ENCODE data around the gene MAP1B. TPM values are rescaled to one million over a fixed set of nuclear protein-coding genes. Genes with fewer than 3 reads are reported as not detected.

Gene MAP1B
- total RNA-seq (2012; rRNA removed) = 183 and 212 TPM in 2 replicates
- 38.8 and 41.1 TPM in 2 replicates for polyA plus RNA-seq (2012; rRNA removed)
- 19.2 and 29.1 TPM in 2 replicates for polyA plus RNA-seq (2012; cell fraction: cytosol; rRNA removed)
- 33.2 and 44.8 TPM in 2 replicates for polyA plus RNA-seq (2012; cell fraction: nucleus; rRNA removed; ENCODE audit: low replicate concordance)
- percentile 96 among the genes with signal in this experiment for Bru-seq, nascent RNA
- BruChase-seq, experiment 1, labeled RNA remaining after a 6-hour chase = percentile 98 among the genes with signal in this experiment
- percentile 96 among the genes with signal in this experiment for BruChase-seq, experiment 2, labeled RNA remaining after a 2-hour chase
- long read RNA-seq, partial matches to known transcripts = 343 of 370 reads
- long read RNA-seq, other reads (novel, unspliced or antisense) = 24 of 370 reads

DNA sequence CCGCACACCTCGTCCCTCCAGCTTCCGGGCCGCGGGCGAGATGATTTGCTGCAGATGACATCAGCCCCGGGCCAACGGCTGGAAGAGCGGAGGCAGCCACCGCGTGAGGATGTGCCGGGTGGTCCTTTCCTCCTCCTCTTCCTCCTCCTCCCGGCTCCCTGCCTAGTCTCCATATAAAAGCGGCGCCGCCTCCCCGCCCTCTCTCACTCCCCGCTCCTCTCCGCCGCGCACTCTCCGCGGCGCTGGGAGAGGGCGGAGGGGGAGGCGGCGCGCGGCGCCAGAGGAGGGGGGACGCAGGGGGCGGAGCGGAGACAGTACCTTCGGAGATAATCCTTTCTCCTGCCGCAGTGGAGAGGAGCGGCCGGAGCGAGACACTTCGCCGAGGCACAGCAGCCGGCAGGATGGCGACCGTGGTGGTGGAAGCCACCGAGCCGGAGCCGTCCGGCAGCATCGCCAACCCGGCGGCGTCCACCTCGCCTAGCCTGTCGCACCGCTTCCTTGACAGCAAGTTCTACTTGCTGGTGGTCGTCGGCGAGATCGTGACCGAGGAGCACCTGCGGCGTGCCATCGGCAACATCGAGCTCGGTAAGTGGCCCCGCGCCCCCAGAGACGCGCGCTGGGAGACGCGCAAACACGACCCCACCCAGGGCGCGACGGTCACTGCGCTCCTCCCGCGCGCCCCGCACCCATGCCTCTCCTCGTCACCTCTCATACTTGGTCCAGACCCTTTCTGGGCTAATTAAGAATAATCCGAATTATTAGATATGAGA lies at the start of gene MAP1B:
MAP1B (plus strand) TSS at position 345 of the 770 bp plus-strand sequence; CDS start at position 402, 57 bp downstream.
- Histone ChIP-seq H3K14ac (replicated peaks; ENCODE audit: low read depth, low read length) (peak within 1 kb of the TSS; percentile 96), H3K18ac (ENCODE audit: low read depth, low read length) (peak within 1 kb of the TSS; percentile 87), H3K4me2 (ENCODE audit: low read depth, low read length) (peak within 1 kb of the TSS; percentile 96), H3K27ac (ENCODE audit: insufficient read depth, low read length) (peak within 1 kb of the TSS; percentile 86), H3K4me1 (ENCODE audit: control insufficient read depth, insufficient read depth, low read length) (peaks cover 11% of the 10 kb centered on the region), H3K4me3 (ENCODE audit: insufficient read depth, low read depth, low read length) (peak within 1 kb of the TSS; percentile 97), H4K20me1 (ENCODE audit: insufficient read depth, low read length) (peaks cover 30% of the 10 kb centered on the region; the same call in 1 of the 2 replicates), H3K9me1 (ENCODE audit: insufficient read depth, low read length) (peaks cover 11% of the 10 kb centered on the region), H2BK15ac (ENCODE audit: low read depth, low read length) (peak within 1 kb of the TSS; percentile 54; the same call in 1 of the 3 replicates), H2AFZ (replicated peaks; ENCODE audit: low read length, poor library complexity) (peak within 1 kb of the TSS; percentile 95), H3K79me1 (ENCODE audit: low read depth in 1 of 2, low read length in 2 of 2) (peaks cover 0 to 30% of the 10 kb centered on the region in 2 experiments; a peak in 2 of 4 replicates), H3K4ac (ENCODE audit: low read depth, low read length) (peak within 1 kb of the TSS; percentile 96), H3K56ac (ENCODE audit: extremely low read depth, insufficient read depth, low read length) (peak within 1 kb of the TSS; percentile 81; the same call in 1 of the 2 replicates), H2BK20ac (ENCODE audit: low read depth, low read length) (peak within 1 kb of the TSS; percentile 54), H2BK5ac (ENCODE audit: low read depth, low read length, poor library complexity, severe bottlenecking) (peak within 1 kb of the TSS; percentile 62), H4K5ac (ENCODE audit: low read depth, low read length) (peak within 1 kb of the TSS; percentile 82), H3K23ac (ENCODE audit: low read depth, low read length) (peak within 1 kb of the TSS; percentile 95), H3K36me3 (ENCODE audit: control insufficient read depth, insufficient read depth, low read length) (peaks cover 2% of the 10 kb centered on the region; the same call in 1 of the 2 replicates), H2AK9ac (replicated peaks; ENCODE audit: low read depth, low read length, poor library complexity) (peak within 1 kb of the TSS; percentile 99), H3K9ac (ENCODE audit: low read depth, low read length) (peak within 1 kb of the TSS; percentile 86), H2BK120ac (ENCODE audit: low read depth, low read length) (peak within 1 kb of the TSS; percentile 74), H4K8ac (ENCODE audit: low read depth in 2 of 2, low read length in 2 of 2) (peak within 1 kb of the TSS; percentile 94 to 98), H4K91ac (ENCODE audit: insufficient read depth, low read depth, low read length) (peak within 1 kb of the TSS; percentile 88), H3K27me3 (ENCODE audit: control insufficient read depth, insufficient read depth, low read length) (no peaks in the 10 kb centered on the region), H2AK5ac (ENCODE audit: low read depth, low read length) (peak within 1 kb of the TSS; percentile 92), H3K9me3 (ENCODE audit: control insufficient read depth, insufficient read depth, low read length) (no peaks in the 10 kb centered on the region)
- intact Hi-C loops (cut with micrococcal nuclease) (no loop called here), in situ Hi-C loops (cut with MboI; ENCODE audit: low sequenced_read_pairs) (no loop called here), dilution Hi-C loops (cut with HindIII; ENCODE audit: low sequenced_read_pairs, unreplicated experiment) (no loop called here)
- no TSS peak for BruUV-seq (replicated peaks)
- ATAC-seq (ENCODE audit: low read depth) (peak; percentile 79), DNase-seq (peak; percentile 73)
- ChIA-PET CTCF (interaction anchor here (0.6 kb wide), 1 partner anchor 643 kb away, joined by 4 read pairs; no protein-coding TSS in a partner anchor), POLR2A (ENCODE audit: unreplicated experiment) (interaction anchor here (0.6 kb wide), 1 partner anchor 201 kb away, joined by 5 read pairs; no protein-coding TSS in a partner anchor)
- 0% methylated on average over 34 of the region's 82 CpGs; no CpG with 5 or more reads in 1 of the 2 experiments for WGBS, 2 experiments (ENCODE audit: extremely low coverage in 2 of 2, insufficient read length in 1 of 2)
- TF ChIP-seq, protein P1, sequence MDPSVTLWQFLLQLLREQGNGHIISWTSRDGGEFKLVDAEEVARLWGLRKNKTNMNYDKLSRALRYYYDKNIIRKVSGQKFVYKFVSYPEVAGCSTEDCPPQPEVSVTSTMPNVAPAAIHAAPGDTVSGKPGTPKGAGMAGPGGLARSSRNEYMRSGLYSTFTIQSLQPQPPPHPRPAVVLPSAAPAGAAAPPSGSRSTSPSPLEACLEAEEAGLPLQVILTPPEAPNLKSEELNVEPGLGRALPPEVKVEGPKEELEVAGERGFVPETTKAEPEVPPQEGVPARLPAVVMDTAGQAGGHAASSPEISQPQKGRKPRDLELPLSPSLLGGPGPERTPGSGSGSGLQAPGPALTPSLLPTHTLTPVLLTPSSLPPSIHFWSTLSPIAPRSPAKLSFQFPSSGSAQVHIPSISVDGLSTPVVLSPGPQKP (IDR thresholded peaks at IDR 0.05; ENCODE audit: borderline replicate concordance, low read depth, low read length) = no peak
- no peak for TF ChIP-seq NFE2L2 (IDR thresholded peaks at IDR 0.05; ENCODE audit: low read depth, low read length)
- TF ChIP-seq CHD1 (IDR thresholded peaks at IDR 0.05; ENCODE audit: low read depth, low read length) = no peak
- no peak for TF ChIP-seq RFX5 (IDR thresholded peaks at IDR 0.05; ENCODE audit: low read depth, low read length)
- TF ChIP-seq, protein P2, sequence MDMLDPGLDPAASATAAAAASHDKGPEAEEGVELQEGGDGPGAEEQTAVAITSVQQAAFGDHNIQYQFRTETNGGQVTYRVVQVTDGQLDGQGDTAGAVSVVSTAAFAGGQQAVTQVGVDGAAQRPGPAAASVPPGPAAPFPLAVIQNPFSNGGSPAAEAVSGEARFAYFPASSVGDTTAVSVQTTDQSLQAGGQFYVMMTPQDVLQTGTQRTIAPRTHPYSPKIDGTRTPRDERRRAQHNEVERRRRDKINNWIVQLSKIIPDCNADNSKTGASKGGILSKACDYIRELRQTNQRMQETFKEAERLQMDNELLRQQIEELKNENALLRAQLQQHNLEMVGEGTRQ (IDR thresholded peaks at IDR 0.05; ENCODE audit: low read depth, low read length) = no peak
- no peak for TF ChIP-seq CEBPB (IDR thresholded peaks at IDR 0.05; ENCODE audit: low read depth, low read length)
- TF ChIP-seq POLR2A (IDR thresholded peaks at IDR 0.05; ENCODE audit: low read depth, low read length) = peak; percentile 93
- TF ChIP-seq, protein P3, sequence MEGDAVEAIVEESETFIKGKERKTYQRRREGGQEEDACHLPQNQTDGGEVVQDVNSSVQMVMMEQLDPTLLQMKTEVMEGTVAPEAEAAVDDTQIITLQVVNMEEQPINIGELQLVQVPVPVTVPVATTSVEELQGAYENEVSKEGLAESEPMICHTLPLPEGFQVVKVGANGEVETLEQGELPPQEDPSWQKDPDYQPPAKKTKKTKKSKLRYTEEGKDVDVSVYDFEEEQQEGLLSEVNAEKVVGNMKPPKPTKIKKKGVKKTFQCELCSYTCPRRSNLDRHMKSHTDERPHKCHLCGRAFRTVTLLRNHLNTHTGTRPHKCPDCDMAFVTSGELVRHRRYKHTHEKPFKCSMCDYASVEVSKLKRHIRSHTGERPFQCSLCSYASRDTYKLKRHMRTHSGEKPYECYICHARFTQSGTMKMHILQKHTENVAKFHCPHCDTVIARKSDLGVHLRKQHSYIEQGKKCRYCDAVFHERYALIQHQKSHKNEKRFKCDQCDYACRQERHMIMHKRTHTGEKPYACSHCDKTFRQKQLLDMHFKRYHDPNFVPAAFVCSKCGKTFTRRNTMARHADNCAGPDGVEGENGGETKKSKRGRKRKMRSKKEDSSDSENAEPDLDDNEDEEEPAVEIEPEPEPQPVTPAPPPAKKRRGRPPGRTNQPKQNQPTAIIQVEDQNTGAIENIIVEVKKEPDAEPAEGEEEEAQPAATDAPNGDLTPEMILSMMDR (conservative IDR thresholded peaks at IDR 0.05; ENCODE audit: low read depth, low read length) = no peak
- no peak for TF ChIP-seq FOS (IDR thresholded peaks at IDR 0.05; ENCODE audit: low read depth, low read length)
- peak; percentile 56; the same call in 1 of the 2 replicates for TF ChIP-seq MAZ (IDR thresholded peaks at IDR 0.05; ENCODE audit: borderline replicate concordance, low read depth, low read length)
- TF ChIP-seq MXI1 (IDR thresholded peaks at IDR 0.05; ENCODE audit: borderline replicate concordance, low read depth, low read length) = no peak
- no peak; the same call in 1 of the 2 replicates for TF ChIP-seq RAD21 (IDR thresholded peaks at IDR 0.05; ENCODE audit: low read length)
